ENCODE measurements around the gene PPT2. TPM values are rescaled to one million over a fixed set of nuclear protein-coding genes. Genes with fewer than 3 reads are reported as not detected.

PPT2 gene
- total RNA-seq, 4 donors from 2014 or later: 36.6 to 220 (median 56.9) TPM

DNA sequence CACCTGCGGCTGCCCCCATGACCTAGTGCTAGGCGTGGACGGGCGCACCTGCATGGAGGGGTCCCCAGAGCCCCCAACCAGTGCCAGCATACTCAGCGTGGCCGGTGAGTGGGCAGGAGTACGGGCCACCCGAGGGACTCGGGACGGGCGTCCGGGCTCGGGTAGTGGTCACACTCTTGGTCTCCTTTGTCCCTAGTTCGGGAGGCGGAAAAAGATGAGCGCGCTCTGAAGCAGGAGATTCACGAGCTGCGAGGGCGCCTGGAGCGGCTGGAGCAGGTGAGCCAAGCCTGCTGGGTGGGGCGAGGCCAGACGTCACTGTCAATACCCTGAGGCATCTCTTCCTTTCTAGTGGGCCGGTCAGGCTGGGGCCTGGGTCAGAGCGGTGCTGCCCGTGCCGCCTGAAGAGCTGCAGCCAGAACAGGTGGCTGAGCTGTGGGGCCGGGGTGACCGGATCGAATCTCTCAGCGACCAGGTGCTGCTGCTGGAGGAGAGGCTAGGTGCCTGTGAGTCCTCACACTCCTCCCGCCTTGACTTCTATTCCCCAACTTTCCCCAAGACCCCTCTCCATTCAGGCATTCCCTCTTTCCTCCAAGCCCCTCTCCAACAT lies 13.3 kb downstream of the PPT2 start:
- intact Hi-C loops (cut with DNase I; ENCODE audit: low total_unique reads): no loop called here
- DNase-seq (ENCODE audit: low spot score in 2 of 2): no peak
- H3K4me3 ChIP-seq (ENCODE audit: low read depth, poor library complexity, severe bottlenecking): no peak overlapping the region
- TF ChIP-seq, protein P1, sequence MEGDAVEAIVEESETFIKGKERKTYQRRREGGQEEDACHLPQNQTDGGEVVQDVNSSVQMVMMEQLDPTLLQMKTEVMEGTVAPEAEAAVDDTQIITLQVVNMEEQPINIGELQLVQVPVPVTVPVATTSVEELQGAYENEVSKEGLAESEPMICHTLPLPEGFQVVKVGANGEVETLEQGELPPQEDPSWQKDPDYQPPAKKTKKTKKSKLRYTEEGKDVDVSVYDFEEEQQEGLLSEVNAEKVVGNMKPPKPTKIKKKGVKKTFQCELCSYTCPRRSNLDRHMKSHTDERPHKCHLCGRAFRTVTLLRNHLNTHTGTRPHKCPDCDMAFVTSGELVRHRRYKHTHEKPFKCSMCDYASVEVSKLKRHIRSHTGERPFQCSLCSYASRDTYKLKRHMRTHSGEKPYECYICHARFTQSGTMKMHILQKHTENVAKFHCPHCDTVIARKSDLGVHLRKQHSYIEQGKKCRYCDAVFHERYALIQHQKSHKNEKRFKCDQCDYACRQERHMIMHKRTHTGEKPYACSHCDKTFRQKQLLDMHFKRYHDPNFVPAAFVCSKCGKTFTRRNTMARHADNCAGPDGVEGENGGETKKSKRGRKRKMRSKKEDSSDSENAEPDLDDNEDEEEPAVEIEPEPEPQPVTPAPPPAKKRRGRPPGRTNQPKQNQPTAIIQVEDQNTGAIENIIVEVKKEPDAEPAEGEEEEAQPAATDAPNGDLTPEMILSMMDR (IDR thresholded peaks at IDR 0.05): no peak
- no peak for TF ChIP-seq POLR2A (IDR thresholded peaks at IDR 0.05)
- WGBS, 2 donors: 81 to 82% methylated on average over 32 of the region's 32 CpGs

DNA sequence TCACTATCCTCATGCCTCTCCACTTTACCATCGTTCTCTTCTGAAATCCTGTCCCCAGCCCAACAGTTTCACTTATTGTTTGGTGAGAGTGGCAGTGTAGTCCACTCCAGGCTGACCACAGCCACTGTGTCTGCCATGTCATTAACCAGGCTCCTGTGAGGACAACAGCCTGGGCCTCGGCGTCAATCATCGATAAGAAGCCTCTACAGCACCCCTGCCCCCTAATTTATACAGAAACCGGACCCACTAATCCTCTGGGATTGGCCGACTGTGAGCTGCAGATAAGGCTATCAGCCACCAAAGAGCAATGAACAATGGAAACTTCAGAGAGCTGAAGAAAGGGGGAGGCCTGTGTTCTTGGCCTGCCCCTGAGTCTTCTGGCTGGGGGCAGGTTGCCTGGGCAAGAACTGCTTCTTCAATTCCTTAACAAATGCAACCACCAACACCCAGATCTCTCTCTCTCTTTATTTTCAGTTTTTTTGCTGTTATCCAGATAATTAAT lies 13.9 kb downstream of the PPT2 start:
- WGBS, 2 donors: 79% methylated on average over 6 of the region's 6 CpGs
- intact Hi-C loops (cut with DNase I; ENCODE audit: low total_unique reads): no loop called here
- no peak overlapping the region for H3K4me3 ChIP-seq (ENCODE audit: low read depth, poor library complexity, severe bottlenecking)
- TF ChIP-seq, protein P1 (IDR thresholded peaks at IDR 0.05): no peak
- no peak for TF ChIP-seq POLR2A (IDR thresholded peaks at IDR 0.05)
- DNase-seq (ENCODE audit: low spot score in 2 of 2): no peak

DNA sequence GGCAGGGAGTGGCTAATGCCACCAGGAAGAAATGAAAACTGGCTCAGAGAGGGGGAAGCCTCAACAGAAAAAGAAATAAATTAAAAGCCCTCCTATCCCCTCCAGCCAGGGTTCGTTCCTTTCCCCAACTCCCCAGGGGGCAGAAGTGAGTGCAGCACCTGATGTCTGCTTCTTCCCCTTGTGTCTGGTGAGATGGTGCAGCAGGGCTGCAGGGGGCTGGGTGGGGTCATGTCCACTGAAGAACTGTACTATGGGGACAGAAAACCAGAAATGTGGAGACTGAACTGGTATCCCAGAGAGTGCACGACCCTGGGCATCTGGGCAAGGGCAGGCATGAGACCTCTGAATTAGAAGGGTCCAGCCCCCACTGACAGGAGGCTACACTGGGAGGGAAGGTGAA lies 14.4 kb downstream of the PPT2 start:
- no peak for DNase-seq (ENCODE audit: low spot score in 2 of 2)
- WGBS, 2 donors: 62 to 68% methylated on average over 2 of the region's 2 CpGs
- no peak overlapping the region for H3K4me3 ChIP-seq (ENCODE audit: low read depth, poor library complexity, severe bottlenecking)
- TF ChIP-seq, protein P1 (IDR thresholded peaks at IDR 0.05): no peak
- no peak for TF ChIP-seq POLR2A (IDR thresholded peaks at IDR 0.05)
- intact Hi-C loops (cut with DNase I; ENCODE audit: low total_unique reads): no loop called here

DNA sequence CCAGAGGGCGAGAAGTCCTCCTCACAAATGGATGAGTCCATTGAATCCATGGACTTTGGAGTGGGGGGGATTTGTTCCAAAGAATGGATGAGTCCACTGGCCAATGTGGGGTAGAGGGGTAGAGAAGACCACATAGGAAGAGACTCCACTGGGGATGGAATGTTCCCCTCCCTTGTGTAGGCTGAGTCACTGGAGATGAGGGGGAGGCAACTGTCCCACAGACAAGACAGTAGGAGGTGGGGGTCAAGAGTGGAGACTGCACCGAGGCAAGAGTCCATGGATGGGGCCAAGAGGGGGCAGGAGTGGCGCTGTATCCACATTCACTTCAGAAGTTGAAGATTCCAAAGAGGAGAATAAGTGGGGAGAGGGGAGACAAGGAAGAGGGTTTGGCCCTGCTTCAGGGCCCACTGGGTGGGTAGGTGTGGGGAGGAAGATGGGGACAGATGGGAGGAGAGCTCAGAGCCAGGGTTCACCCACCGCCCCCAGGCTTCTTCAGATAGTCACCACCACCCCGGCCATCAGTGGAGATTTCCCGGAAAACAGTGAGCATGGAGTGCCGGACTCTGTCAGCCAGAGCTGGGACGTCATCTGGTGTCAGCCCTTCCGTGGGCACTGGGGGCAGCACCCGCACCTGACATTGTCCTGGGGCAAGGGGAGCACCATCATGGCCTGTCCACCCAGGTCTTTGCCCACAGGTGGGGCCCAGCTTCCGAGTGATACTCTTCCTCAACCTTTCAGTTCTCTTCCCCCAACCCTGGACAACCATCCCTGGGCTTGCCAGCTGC lies 15.1 kb downstream of the PPT2 start:
- DNase-seq (ENCODE audit: low spot score in 2 of 2): no peak
- H3K4me3 ChIP-seq (ENCODE audit: low read depth, poor library complexity, severe bottlenecking): no peak overlapping the region
- 81 to 84% methylated on average over 11 of the region's 11 CpGs for WGBS, 2 donors
- intact Hi-C loops (cut with DNase I; ENCODE audit: low total_unique reads): no loop called here
- TF ChIP-seq POLR2A (IDR thresholded peaks at IDR 0.05): no peak

DNA sequence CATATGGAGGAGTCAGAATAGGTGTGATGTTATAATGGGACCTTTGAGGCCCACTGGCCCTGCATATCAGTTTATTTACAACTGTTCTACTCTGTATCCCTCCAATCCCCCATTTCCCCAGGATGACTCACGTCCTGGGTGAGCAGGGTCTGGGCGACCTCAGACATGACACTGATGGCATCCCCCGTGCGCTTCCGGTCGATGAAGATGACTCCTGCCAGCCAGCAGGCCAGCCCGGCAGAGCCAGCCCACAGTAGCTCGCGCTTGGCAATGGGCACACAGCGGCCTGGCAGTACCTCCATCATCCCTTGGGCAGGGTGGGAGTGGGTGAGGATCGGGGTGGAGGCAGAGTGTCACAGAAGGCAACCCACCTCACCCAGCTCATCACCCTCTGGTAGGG lies 16.4 kb downstream of the PPT2 start:
- TF ChIP-seq, protein P1 (IDR thresholded peaks at IDR 0.05): no peak
- no peak for TF ChIP-seq POLR2A (IDR thresholded peaks at IDR 0.05)
- H3K4me3 ChIP-seq (ENCODE audit: low read depth, poor library complexity, severe bottlenecking): no peak overlapping the region
- WGBS, 2 donors: 94 to 95% methylated on average over 11 of the region's 11 CpGs
- intact Hi-C loops (cut with DNase I; ENCODE audit: low total_unique reads): no loop called here
- no peak for DNase-seq (ENCODE audit: low spot score in 2 of 2)

DNA sequence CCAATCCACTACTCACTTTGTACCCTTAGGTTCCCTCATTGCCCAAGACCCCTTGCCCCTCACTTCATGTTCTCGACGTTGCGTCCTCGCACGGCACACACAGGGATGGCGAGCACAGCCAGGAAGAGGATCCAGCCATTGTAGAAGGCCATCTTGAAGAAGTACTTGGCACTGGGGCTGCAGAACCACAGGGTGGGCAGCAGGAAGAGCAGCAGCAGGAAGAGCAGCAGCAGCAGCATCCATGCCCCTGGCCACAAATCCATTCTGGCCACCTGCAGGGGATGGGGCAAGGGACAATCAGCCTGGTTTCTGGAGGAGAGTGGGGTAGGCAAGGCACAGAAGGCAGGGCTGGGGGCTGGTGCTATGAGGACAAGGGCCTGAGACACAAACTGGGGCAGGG lies 17.3 kb downstream of the PPT2 start:
- intact Hi-C loops (cut with DNase I; ENCODE audit: low total_unique reads): no loop called here
- DNase-seq (ENCODE audit: low spot score in 2 of 2): no peak
- TF ChIP-seq, protein P1 (IDR thresholded peaks at IDR 0.05): no peak
- no peak for TF ChIP-seq POLR2A (IDR thresholded peaks at IDR 0.05)
- no peak overlapping the region for H3K4me3 ChIP-seq (ENCODE audit: low read depth, poor library complexity, severe bottlenecking)
- 95 to 96% methylated on average over 6 of the region's 6 CpGs for WGBS, 2 donors
